Body of pancreas (tissue), 4 donors: ENCODE results near the gene ETNPPL.

Source experiments
- CTCF ChIP-seq, 7 experiments: fragments of 450-650 bp in 4 of 7; fragments of 200-600 bp in 3 of 7; sonication (generic) in 3 of 7; IDR thresholded peaks; one replicate each; pipeline ENCODE4 v1.5.1; 2016 to 2019; ENCODE audit warnings: antibody characterized with exemption in 7 of 7
- POLR2A ChIP-seq, 3 donors: fragments of 450-650 bp; IDR thresholded peaks; one replicate each; pipeline ENCODE4 v1.6.1; 2016; ENCODE audit warnings: antibody characterized with exemption in 3 of 3, mild to moderate bottlenecking in 2 of 3

- no peak for TF ChIP-seq POLR2A (IDR thresholded peaks at IDR 0.05)
- TF ChIP-seq CTCF (IDR thresholded peaks at IDR 0.05), result no peak
Observed at GRCh38 chr4:108746511-108746910, 16.3 kb downstream of the ETNPPL start.
